Mesenchymal stem cell (in vitro differentiated cells and primary cell): Measurements from ENCODE around the gene GREM1.

Experiments
- DNase-seq: peaks from one replicate; pipeline ENCODE4 v3.0.0-alpha.2; 2013
- H2AFZ ChIP-seq: one replicate; pipeline ENCODE4 v1.6.1; 2013; ENCODE audit warnings: low read depth, mild to moderate bottlenecking, control low read depth, inconsistent platforms, low read length, moderate library complexity
- H2AK5ac ChIP-seq: 2 replicates; pipeline ENCODE4 v1.6.1; 2013; ENCODE audit warnings: low read length, moderate library complexity, mild to moderate bottlenecking, inconsistent platforms; ENCODE audit not compliant: severe bottlenecking
- H2BK120ac ChIP-seq: one replicate; pipeline ENCODE4 v1.6.1; 2013; ENCODE audit warnings: low read depth, mild to moderate bottlenecking, inconsistent platforms, low read length, moderate library complexity
- H2BK12ac ChIP-seq, 2 experiments: one replicate each; pipeline ENCODE4 v1.6.1; 2013; ENCODE audit warnings: inconsistent platforms in 2 of 2, low read length in 2 of 2, mild to moderate bottlenecking in 2 of 2, moderate library complexity in 2 of 2, control low read depth in 1 of 2
- H2BK15ac ChIP-seq: one replicate; pipeline ENCODE4 v1.6.1; 2013; ENCODE audit warnings: mild to moderate bottlenecking, low read depth, inconsistent platforms; ENCODE audit not compliant: poor library complexity, severe bottlenecking
- H2BK5ac ChIP-seq: 2 replicates; pipeline ENCODE4 v1.6.1; 2013; ENCODE audit warnings: low read depth, mild to moderate bottlenecking, low read length, control low read depth, inconsistent platforms; ENCODE audit not compliant: poor library complexity, severe bottlenecking
- H3K14ac ChIP-seq, 2 experiments: one replicate each; pipeline ENCODE4 v1.6.1; 2013; ENCODE audit warnings: inconsistent platforms in 2 of 2, low read length in 2 of 2, control low read depth in 1 of 2, mild to moderate bottlenecking in 1 of 2, moderate library complexity in 1 of 2
- H3K18ac ChIP-seq, 2 experiments: one replicate each; pipeline ENCODE4 v1.6.1; 2013; ENCODE audit warnings: inconsistent platforms in 2 of 2, low read length in 2 of 2, control low read depth in 1 of 2, low read depth in 1 of 2, mild to moderate bottlenecking in 1 of 2
- H3K23ac ChIP-seq, 2 experiments: one replicate each; pipeline ENCODE4 v1.6.1; 2013; ENCODE audit warnings: inconsistent platforms in 2 of 2, low read length in 2 of 2, mild to moderate bottlenecking in 2 of 2, moderate library complexity in 2 of 2, control low read depth in 1 of 2
- H3K27ac ChIP-seq: 2 replicates; pipeline ENCODE4 v1.5.1; 2013; ENCODE audit warnings: mild to moderate bottlenecking, moderate library complexity, low read length, control low read depth, inconsistent platforms; ENCODE audit not compliant: poor library complexity, severe bottlenecking
- H3K27me3 ChIP-seq, 2 experiments: 2 replicates each; pipeline versions ENCODE4 v1.6.1 to v1.7.0; 2013; ENCODE audit warnings: low read length in 2 of 2, mild to moderate bottlenecking in 2 of 2, moderate library complexity in 2 of 2, control low read depth in 1 of 2, inconsistent platforms in 1 of 2; ENCODE audit not compliant: control insufficient read depth in 1 of 2, insufficient read depth in 1 of 2
- H3K36me3 ChIP-seq, 2 experiments: 2 replicates each; pipeline versions ENCODE4 v1.6.1 to v1.7.0; 2013; ENCODE audit warnings: low read length in 2 of 2, control low read depth in 1 of 2, inconsistent platforms in 1 of 2, low read depth in 1 of 2, mild to moderate bottlenecking in 1 of 2; ENCODE audit not compliant: insufficient read depth in 2 of 2, control insufficient read depth in 1 of 2
- H3K4ac ChIP-seq, 2 experiments: one replicate each; pipeline ENCODE4 v1.6.1; 2013; ENCODE audit warnings: inconsistent platforms in 2 of 2, low read length in 2 of 2, mild to moderate bottlenecking in 2 of 2, moderate library complexity in 2 of 2, control low read depth in 1 of 2, low read depth in 1 of 2
- H3K4me1 ChIP-seq: 2 replicates; pipeline ENCODE4 v1.6.1; 2013; ENCODE audit warnings: low read depth, low read length, control low read depth; ENCODE audit not compliant: control insufficient read depth, insufficient read depth
- H3K4me2 ChIP-seq: 2 replicates; pipeline ENCODE4 v1.6.1; 2013; ENCODE audit warnings: low read length, mild to moderate bottlenecking, inconsistent platforms; ENCODE audit not compliant: poor library complexity, severe bottlenecking
- H3K4me3 ChIP-seq, 2 experiments: 2 replicates each; pipeline versions ENCODE4 v1.5.1 to v1.7.0; 2013; ENCODE audit warnings: low read length in 2 of 2, mild to moderate bottlenecking in 2 of 2, control low read depth in 1 of 2, low read depth in 1 of 2; ENCODE audit not compliant: insufficient read depth in 1 of 2
- H3K79me1 ChIP-seq: replicated peaks from 2 replicates; pipeline ENCODE4 v1.6.1; 2013; ENCODE audit warnings: mild to moderate bottlenecking, control low read depth, low read length, inconsistent platforms; ENCODE audit not compliant: poor library complexity, severe bottlenecking
- H3K9ac ChIP-seq: 2 replicates; pipeline ENCODE4 v1.7.0; 2013; ENCODE audit warnings: mild to moderate bottlenecking, low read length, moderate library complexity
- H3K9me3 ChIP-seq: 2 replicates; pipeline ENCODE4 v1.7.0; 2013; ENCODE audit warnings: mild to moderate bottlenecking, low read length; ENCODE audit not compliant: control insufficient read depth
- H4K8ac ChIP-seq: one replicate; pipeline ENCODE4 v1.6.1; 2013; ENCODE audit warnings: inconsistent platforms, mild to moderate bottlenecking, low read length, moderate library complexity
- H4K91ac ChIP-seq: one replicate; pipeline ENCODE4 v1.6.1; 2013; ENCODE audit warnings: mild to moderate bottlenecking, low read length, inconsistent platforms
- WGBS: methylation state at CpG from one replicate; pipeline ENCODE4 v1.1.7; 2013; ENCODE audit warnings: mixed read lengths; 5-methylcytosine and 5-hydroxymethylcytosine counted together

GREM1 gene

DNA sequence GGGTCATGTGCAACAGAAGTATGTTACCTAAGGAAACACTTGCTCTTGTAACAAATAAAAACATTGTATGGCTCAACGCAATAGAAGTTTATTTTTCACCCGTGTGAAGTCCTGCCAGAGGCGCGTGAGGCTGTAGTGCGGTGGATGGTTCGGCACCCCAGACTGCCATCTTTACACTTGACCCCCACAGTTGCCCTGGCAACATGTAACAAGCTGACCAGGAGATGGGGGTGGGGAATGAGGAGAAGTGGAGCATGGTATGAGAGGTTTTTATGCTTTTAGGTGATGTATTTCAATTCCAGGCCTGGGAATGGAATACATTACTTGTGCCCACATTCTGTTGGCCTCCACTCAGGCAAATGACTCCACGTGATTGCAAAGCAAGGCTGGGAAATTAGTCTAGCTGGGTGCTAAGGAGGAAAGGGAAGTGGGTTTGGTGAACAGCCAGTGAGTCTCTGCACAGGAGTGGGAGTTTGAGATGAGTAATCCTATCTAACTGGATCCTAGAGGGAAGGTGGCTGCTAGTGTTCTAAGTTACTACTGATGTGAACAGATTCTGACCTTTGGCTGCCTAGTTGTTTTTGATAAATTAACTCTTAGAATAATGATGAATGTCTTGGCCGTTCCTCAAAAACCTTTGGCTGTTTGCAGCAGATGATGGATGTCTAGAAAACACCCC lies 33.8 kb upstream of the GREM1 start:
- peak overlapping the region; percentile 73 for H4K91ac ChIP-seq
- H3K27me3 ChIP-seq, result no peaks in the 10 kb centered on the region
- H4K8ac ChIP-seq, result no peak overlapping the region

DNA sequence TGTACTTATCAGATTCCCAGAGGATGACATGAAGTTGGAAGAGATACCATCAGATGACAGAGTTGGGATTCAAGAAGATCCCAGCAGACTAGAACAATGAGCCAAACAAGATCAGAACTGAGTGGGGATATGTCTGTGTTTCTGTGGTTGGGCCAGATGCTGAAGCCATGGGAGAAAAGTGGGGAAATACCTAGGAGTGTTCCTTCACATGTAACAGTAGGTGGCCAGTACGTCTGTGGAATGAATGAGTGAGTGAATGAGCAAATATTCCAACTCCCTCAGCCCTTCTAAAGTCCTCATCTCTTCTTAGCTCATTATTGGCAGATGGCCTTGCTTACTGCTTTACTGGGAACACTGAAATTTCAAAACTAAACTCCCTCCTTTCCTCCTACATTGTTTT lies 32.2 kb upstream of the GREM1 start:
- no peak overlapping the region for H2BK15ac ChIP-seq
- no peak overlapping the region for H4K8ac ChIP-seq
- no peak overlapping the region for H2BK5ac ChIP-seq
- no peak overlapping the region for H2BK12ac ChIP-seq
- H3K79me1 ChIP-seq, result no peaks in the 10 kb centered on the region
- no peaks in the 10 kb centered on the region for H3K36me3 ChIP-seq
- H3K14ac ChIP-seq, result no peak overlapping the region
- no peak overlapping the region for H3K23ac ChIP-seq
- no peak overlapping the region for H3K4ac ChIP-seq
- H3K4me1 ChIP-seq, result peaks cover 7% of the 10 kb centered on the region
- no peak overlapping the region for H4K91ac ChIP-seq
- no peak overlapping the region for H3K4me2 ChIP-seq
- peak overlapping the region; percentile 40 for H3K9ac ChIP-seq
- H2AK5ac ChIP-seq, result no peak overlapping the region
- H3K4me3 ChIP-seq, result no peak overlapping the region
- 86% methylated on average over 1 of the region's 1 CpG for WGBS
- no peak for DNase-seq
- no peak overlapping the region for H3K27ac ChIP-seq
- H3K9me3 ChIP-seq, result no peaks in the 10 kb centered on the region
- no peak overlapping the region for H2BK120ac ChIP-seq
- H3K27me3 ChIP-seq, result no peaks in the 10 kb centered on the region
- no peak overlapping the region for H3K18ac ChIP-seq
- H2AFZ ChIP-seq, result no peak overlapping the region

More for the DNA sequence above, 33.8 kb upstream of the GREM1 start:
- H2AFZ ChIP-seq, result no peak overlapping the region
- H3K9me3 ChIP-seq, result no peaks in the 10 kb centered on the region
- H2BK120ac ChIP-seq, result no peak overlapping the region
- H3K79me1 ChIP-seq, result no peaks in the 10 kb centered on the region
- H3K36me3 ChIP-seq, result no peaks in the 10 kb centered on the region
- H3K4me2 ChIP-seq, result no peak overlapping the region
- no peak overlapping the region for H2BK5ac ChIP-seq
- H3K23ac ChIP-seq, result no peak overlapping the region
- no peak overlapping the region for H3K14ac ChIP-seq
- H3K18ac ChIP-seq, result no peak overlapping the region
- H2AK5ac ChIP-seq, result peak overlapping the region; percentile 57
- no peak overlapping the region for H2BK12ac ChIP-seq
- H3K9ac ChIP-seq, result peak overlapping the region; percentile 73
- DNase-seq, result peak; percentile 69
- H3K27ac ChIP-seq, result no peak overlapping the region
- no peak overlapping the region for H3K4me3 ChIP-seq
- WGBS, result 82% methylated on average over 8 of the region's 8 CpGs
- H3K4ac ChIP-seq, result no peak overlapping the region
- peaks cover 7% of the 10 kb centered on the region for H3K4me1 ChIP-seq
- H2BK15ac ChIP-seq, result peak overlapping the region; percentile 15

GRCh38 chr15:32687556-32687955 lies 30.2 kb upstream of the GREM1 start:
- Histone ChIP-seq H4K91ac (no peak overlapping the region), H3K36me3 (no peaks in the 10 kb centered on the region), H4K8ac (no peak overlapping the region), H3K9ac (no peak overlapping the region), H2BK12ac (no peak overlapping the region), H3K4me3 (no peak overlapping the region), H2BK120ac (no peak overlapping the region), H3K4me2 (no peak overlapping the region), H3K4me1 (peaks cover 7% of the 10 kb centered on the region), H3K14ac (no peak overlapping the region), H3K4ac (no peak overlapping the region), H2AFZ (no peak overlapping the region), H3K9me3 (no peaks in the 10 kb centered on the region), H3K79me1 (no peaks in the 10 kb centered on the region), H3K27ac (peak overlapping the region; percentile 78), H3K23ac (no peak overlapping the region), H2BK5ac (no peak overlapping the region), H2BK15ac (no peak overlapping the region), H3K27me3 (no peaks in the 10 kb centered on the region), H2AK5ac (no peak overlapping the region), H3K18ac (no peak overlapping the region)
- peak; percentile 71 for DNase-seq
- 41% methylated on average over 1 of the region's 5 CpGs for WGBS

DNA sequence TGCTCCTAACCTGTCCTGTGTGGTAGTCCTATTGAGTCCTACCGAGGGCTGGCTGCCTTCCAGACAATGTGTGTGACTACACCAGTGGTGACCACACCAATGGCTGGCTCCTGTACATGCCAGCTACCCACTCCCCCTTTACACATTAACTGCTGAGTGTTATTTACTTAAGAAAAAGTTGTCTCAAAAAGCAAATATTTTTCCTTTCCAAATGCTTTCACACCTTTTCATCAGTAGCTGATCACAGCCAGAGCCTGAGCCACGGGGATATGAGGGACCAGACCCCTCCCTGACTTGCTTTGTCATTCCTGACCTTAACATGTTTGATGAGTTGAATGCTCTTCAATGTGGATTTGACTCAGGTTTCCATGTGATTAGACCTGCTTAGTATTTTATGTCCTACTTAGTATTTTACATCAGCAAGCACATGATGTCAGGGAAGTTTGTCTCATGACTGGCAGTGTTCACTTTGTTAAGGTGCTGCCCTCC lies 29.6 kb upstream of the GREM1 start:
- Histone ChIP-seq H3K4ac (no peak overlapping the region), H3K36me3 (no peaks in the 10 kb centered on the region), H2BK120ac (no peak overlapping the region), H2BK15ac (no peak overlapping the region), H3K14ac (peak overlapping the region in 1 of 2 experiments; percentile 26), H3K18ac (peak overlapping the region; percentile 72 to 89), H3K27ac (peak overlapping the region; percentile 78), H2BK12ac (peak overlapping the region; percentile 63 to 93), H3K4me3 (no peak overlapping the region), H3K9me3 (no peaks in the 10 kb centered on the region), H2AK5ac (peak overlapping the region; percentile 73), H3K9ac (no peak overlapping the region), H3K27me3 (no peaks in the 10 kb centered on the region), H4K91ac (peak overlapping the region; percentile 56), H4K8ac (peak overlapping the region; percentile 58), H3K4me1 (peaks cover 7% of the 10 kb centered on the region), H3K4me2 (no peak overlapping the region), H2BK5ac (peak overlapping the region; percentile 51), H2AFZ (no peak overlapping the region), H3K23ac (peak overlapping the region in 1 of 2 experiments; percentile 68), H3K79me1 (no peaks in the 10 kb centered on the region)
- DNase-seq, result no peak
- WGBS, result 51% methylated on average over 2 of the region's 2 CpGs
